ENCODE results near the gene SUSD3.

GRCh38 chr9:93100276-93100636 lies 41.8 kb downstream of the SUSD3 start:
- no peak for TF ChIP-seq CTCF (IDR thresholded peaks at IDR 0.05)
- no peak for TF ChIP-seq POLR2A (IDR thresholded peaks at IDR 0.05)

All from Peyer's patch (tissue), 4 donors.